Pancreas (tissue), 10 donors: ENCODE measurements around the gene CBX4. TPM values are rescaled to one million over a fixed set of nuclear protein-coding genes. Genes with fewer than 3 reads are reported as not detected.

Experiments
- ATAC-seq, 4 donors: fragments of 200-7000 bp; cut with Tn5 transposase; one replicate each; pipeline versions ENCODE4 v1.8.0 to v1.9.1; 2020; ENCODE audit warnings: mild to moderate bottlenecking in 4 of 4, moderate library complexity in 4 of 4
- DNase-seq, 6 donors: peaks; one replicate each; pipeline ENCODE4 v3.0.0-alpha.2; 2020
- FAIRE-seq: peaks from 2 replicates; lab custom pipeline; 2012; peaks lifted over from hg19 to GRCh38; lab: Jason Lieb, UNC
- H3K27ac ChIP-seq, 4 donors: fragments of 200-600 bp; sonication (generic); 1 replicate in 3 of 4; 2 replicates in 1 of 4; pipeline versions ENCODE4 v1.5.0 to v1.8.0; 2020
- H3K27me3 ChIP-seq, 4 donors: fragments of 200-600 bp; one replicate each; pipeline ENCODE4 v1.8.0; 2021
- H3K36me3 ChIP-seq, 3 donors: fragments of 200-600 bp; sonication (generic) in 1 of 3; one replicate each; pipeline versions ENCODE4 v1.5.0 to v1.8.0; 2020 to 2021
- H3K4me1 ChIP-seq, 3 donors: fragments of 200-600 bp; one replicate each; pipeline ENCODE4 v1.8.0; 2021
- H3K4me3 ChIP-seq, 4 donors: fragments of 200-600 bp; sonication (generic) in 2 of 4; one replicate each; pipeline versions ENCODE4 v1.5.0 to v1.8.0; 2020 to 2021
- H3K9me3 ChIP-seq, 4 donors: fragments of 200-600 bp; one replicate each; pipeline ENCODE4 v1.8.0; 2021
- WGBS, 2 donors: extraction: QIAGEN DNeasy Blood & Tissue Kit; methylation state at CpG; one replicate each; pipeline ENCODE4 v1.1.7; 2013; 5-methylcytosine and 5-hydroxymethylcytosine counted together
- intact Hi-C, 3 donors: fragments of 100-400 bp; cut with DNase I; formaldehyde crosslinking; loops; one replicate each; pipeline versions ENCODE4 v1.11.1 to v1.14.2; 2022
- polyA plus RNA-seq, 2 donors: library from polyadenylated mRNA; stranded (reverse); fragments of 200-250 nt; gene quantifications; one replicate each; pipeline ENCODE4 v1.2.3, GENCODE V29; 2013
- total RNA-seq, 6 donors: library from RNA; stranded (reverse); fragmentation: NEBNext Ultra II Directional in 4 of 6; extraction: Animal tissue kit (Norgen Biotek cat#: 25700) in 4 of 6; gene quantifications; one replicate each; pipeline versions ENCODE4 v1.2.1 to v1.2.4, GENCODE V29; 2021 to 2023
- TF ChIP-seq, protein P1 (sequence below), 4 donors: fragments of 200-600 bp; sonication (generic) in 3 of 4; IDR thresholded peaks; one replicate each; pipeline versions ENCODE4 v1.5.0 to v1.8.0; 2021; ENCODE audit warnings: antibody characterized with exemption in 4 of 4
- donor health status: healthy with polysubstance abuse.
- donor health status: DM: no; HTN: no; CAD: no; lungs with moderate emphysema.
- donor health status: DM: no; HTN: no; CAD: no.
- donor health status: control.
- donor health status: control.
- donor health status: Bipolar disorder and iron deficiency.
- donor health status: DM: yes; HTN: yes; CAD: no.
- donor health status: DM: no; HTN: no; CAD: no.
- donor health status: DM: no; HTN: no; CAD: no.
- donor health status: DM: yes; HTN: yes; CAD: no.

Gene CBX4
- total and polyA plus RNA-seq, 8 donors: 11.1 to 42.4 (median 18.0) TPM

GRCh38 chr17:79833744-79834564 lies 5.3 kb downstream of the CBX4 start:
- FAIRE-seq: no peak
- Histone ChIP-seq H3K4me1 (peaks cover 35 to 46% (median 37%) of the 10 kb centered on the region in 3 donors), H3K27ac (no peak overlapping the region), H3K36me3 (peaks cover 5 to 14% (median 7%) of the 10 kb centered on the region in 3 donors), H3K9me3 (no peaks in the 10 kb centered on the region), H3K4me3 (no peak overlapping the region), H3K27me3 (no peaks in the 10 kb centered on the region)
- 87 to 89% methylated on average over 82 to 83 of the region's 83 CpGs for WGBS, 2 donors
- TF ChIP-seq, protein P1, sequence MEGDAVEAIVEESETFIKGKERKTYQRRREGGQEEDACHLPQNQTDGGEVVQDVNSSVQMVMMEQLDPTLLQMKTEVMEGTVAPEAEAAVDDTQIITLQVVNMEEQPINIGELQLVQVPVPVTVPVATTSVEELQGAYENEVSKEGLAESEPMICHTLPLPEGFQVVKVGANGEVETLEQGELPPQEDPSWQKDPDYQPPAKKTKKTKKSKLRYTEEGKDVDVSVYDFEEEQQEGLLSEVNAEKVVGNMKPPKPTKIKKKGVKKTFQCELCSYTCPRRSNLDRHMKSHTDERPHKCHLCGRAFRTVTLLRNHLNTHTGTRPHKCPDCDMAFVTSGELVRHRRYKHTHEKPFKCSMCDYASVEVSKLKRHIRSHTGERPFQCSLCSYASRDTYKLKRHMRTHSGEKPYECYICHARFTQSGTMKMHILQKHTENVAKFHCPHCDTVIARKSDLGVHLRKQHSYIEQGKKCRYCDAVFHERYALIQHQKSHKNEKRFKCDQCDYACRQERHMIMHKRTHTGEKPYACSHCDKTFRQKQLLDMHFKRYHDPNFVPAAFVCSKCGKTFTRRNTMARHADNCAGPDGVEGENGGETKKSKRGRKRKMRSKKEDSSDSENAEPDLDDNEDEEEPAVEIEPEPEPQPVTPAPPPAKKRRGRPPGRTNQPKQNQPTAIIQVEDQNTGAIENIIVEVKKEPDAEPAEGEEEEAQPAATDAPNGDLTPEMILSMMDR (IDR thresholded peaks at IDR 0.05): no peak
- intact Hi-C loops: no loop called here
- peak in 5 of 6 donors; percentile 34 to 85 (median 47) for DNase-seq
- ATAC-seq: no peak

DNA sequence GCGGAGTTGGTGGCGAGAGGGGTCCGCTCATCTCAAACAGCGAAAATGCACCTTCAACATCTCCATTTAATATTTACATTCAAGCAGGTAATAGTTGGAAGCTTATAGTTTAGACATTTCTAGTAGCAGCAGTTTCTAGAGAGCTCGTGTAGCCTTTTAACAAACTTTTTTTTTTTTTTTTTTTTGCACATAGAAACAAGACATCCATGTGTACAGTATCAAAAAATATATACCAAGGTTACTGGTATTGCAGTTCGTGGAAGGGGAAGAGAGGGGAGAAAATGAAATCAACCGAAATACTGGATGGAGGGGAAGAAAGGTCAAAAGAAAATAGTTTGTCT lies 6.2 kb downstream of the CBX4 start:
- peaks cover 35 to 46% (median 38%) of the 10 kb centered on the region in 3 donors for H3K4me1 ChIP-seq
- DNase-seq (no peak), FAIRE-seq (no peak), ATAC-seq (no peak)
- WGBS, 2 donors: 70 to 73% methylated on average over 7 of the region's 7 CpGs
- no peaks in the 10 kb centered on the region for H3K27me3 ChIP-seq
- intact Hi-C loops: no loop called here
- peak overlapping the region in 2 of 4 donors; percentile 82 to 84 for H3K27ac ChIP-seq
- TF ChIP-seq, protein P1 (IDR thresholded peaks at IDR 0.05): no peak
- H3K36me3 ChIP-seq: peaks cover 5 to 14% (median 7%) of the 10 kb centered on the region in 3 donors
- no peaks in the 10 kb centered on the region for H3K9me3 ChIP-seq
- H3K4me3 ChIP-seq: no peak overlapping the region

DNA sequence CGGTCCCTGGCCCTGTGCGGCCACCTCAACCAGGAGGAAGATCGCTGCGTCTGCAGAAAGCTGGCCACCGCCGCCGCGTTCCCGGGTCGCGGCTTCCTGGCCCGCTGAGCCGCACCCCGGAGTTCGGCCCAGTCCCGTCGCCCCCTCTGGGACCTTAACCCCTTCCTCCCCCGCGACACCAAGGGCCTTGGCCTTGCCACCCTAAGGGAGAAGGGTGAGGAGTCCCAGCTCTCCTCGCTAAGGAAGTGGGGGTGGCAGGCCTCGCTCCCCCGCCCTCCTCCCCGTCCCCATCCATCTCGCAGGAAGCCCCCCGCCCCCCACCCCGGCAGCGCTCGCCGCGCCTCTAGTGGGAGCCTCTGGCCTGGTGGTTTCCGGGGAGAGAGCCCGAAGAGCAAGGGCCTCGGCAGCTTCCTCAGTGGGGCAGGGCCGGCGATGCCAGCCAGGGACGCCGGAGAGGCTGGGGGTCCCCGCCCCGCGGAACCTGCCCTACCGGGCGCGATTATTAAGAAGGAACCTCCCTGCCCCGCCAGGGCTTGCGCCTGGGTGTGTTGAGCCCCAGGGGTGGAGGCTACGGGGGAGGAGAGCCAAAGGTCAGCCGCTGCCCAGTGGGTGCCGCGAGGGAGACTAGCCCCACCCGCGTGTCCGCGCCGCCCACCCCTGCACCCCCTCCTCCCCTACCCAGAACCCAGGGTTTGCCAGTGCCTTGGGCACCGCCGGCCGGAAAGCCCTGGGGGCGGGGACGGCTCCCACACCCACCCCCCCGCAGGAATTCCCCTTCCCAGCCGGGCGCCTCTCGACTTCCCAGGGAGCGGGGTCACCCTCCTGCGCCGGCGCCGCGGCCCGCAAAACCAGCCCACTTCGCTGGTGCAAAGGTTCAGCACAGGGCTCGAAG lies 6.8 kb downstream of the CBX4 start:
- Histone ChIP-seq H3K9me3 (no peaks in the 10 kb centered on the region), H3K4me1 (peaks cover 35 to 45% (median 38%) of the 10 kb centered on the region in 3 donors), H3K27ac (peak overlapping the region; percentile 55 to 84 (median 72)), H3K27me3 (no peaks in the 10 kb centered on the region), H3K36me3 (peaks cover 5 to 14% (median 7%) of the 10 kb centered on the region in 3 donors), H3K4me3 (peak overlapping the region in 2 of 4 donors; percentile 14 to 30)
- FAIRE-seq (no peak), DNase-seq (peak; percentile 52 to 85 (median 62)), ATAC-seq (peak; percentile 2 to 21 (median 4))
- intact Hi-C loops: no loop called here
- TF ChIP-seq, protein P1 (IDR thresholded peaks at IDR 0.05): no peak
- 26 to 28% methylated on average over 69 to 72 of the region's 72 CpGs for WGBS, 2 donors

DNA sequence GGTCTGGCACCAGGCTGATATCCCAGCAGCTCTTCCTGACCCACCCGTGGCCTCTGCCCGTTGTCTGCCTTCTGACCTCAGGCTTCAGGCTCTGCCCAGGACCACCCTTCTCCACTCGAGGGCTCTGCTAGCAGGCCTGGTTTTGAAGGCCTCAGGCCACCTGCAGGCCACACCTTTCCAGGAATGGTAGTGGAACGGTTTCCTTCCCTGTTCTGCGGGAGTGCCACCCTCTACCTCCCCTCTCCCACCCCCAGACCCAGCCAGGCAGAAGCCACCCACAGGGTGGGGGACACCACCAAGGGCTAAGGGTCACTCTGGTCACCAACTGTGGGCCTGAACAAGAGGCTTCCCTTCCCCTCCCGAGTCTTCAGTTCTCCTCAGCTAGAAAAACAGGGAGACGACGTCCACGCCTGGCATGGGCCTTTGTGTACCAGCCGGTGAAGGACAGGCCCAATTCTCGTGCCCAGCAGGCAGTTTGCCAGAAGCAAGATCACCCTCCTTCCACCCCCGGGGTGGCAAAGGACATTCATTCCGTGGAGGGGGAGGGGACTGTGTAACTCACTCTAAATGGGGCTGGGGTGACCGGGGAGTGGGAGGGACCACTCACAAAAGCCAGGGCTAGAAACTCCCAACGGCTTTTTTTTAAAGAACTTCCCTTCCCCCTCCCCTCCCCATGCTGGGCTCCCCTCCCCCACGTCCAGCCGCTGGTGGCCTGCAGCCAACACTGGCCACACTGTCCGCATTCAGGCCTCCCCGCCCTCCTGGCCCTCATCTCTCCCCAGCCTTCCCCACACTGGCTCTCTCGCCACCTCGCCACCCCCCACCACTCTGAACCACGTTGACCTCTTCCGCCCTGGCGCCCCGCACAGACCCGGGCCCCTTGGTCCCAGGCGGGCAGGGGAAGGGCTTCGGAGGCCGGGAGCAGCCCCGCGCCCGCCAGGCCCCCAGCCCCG lies 7.7 kb downstream of the CBX4 start:
- FAIRE-seq (no peak), ATAC-seq (peak; percentile 52 to 75 (median 72)), DNase-seq (peak; percentile 84 to 96 (median 90))
- intact Hi-C loops: no loop called here
- TF ChIP-seq, protein P1 (IDR thresholded peaks at IDR 0.05): no peak
- Histone ChIP-seq H3K36me3 (peaks cover 5 to 14% (median 7%) of the 10 kb centered on the region in 3 donors), H3K4me3 (peak overlapping the region in 2 of 4 donors; percentile 14 to 30), H3K27me3 (no peaks in the 10 kb centered on the region), H3K27ac (peak overlapping the region; percentile 55 to 84 (median 73)), H3K4me1 (peaks cover 31 to 38% (median 36%) of the 10 kb centered on the region in 3 donors), H3K9me3 (no peaks in the 10 kb centered on the region)
- WGBS, 2 donors: 14 to 16% methylated on average over 28 to 33 of the region's 33 CpGs
